GM10266 (cell line): Measurements from ENCODE around the gene CREB5.

Source experiments
- DNase-seq: peaks from one replicate; pipeline ENCODE4 v3.0.0; 2012; ENCODE audit errors: extremely low spot score
- TF ChIP-seq, protein P1 (sequence below): IDR thresholded peaks from 2 replicates; pipeline ENCODE4 v1.5.1; 2012; ENCODE audit warnings: mild to moderate bottlenecking, low read depth; ENCODE audit not compliant: control insufficient read depth, insufficient read depth; ENCODE audit errors: missing control alignments

The CREB5 gene

DNA sequence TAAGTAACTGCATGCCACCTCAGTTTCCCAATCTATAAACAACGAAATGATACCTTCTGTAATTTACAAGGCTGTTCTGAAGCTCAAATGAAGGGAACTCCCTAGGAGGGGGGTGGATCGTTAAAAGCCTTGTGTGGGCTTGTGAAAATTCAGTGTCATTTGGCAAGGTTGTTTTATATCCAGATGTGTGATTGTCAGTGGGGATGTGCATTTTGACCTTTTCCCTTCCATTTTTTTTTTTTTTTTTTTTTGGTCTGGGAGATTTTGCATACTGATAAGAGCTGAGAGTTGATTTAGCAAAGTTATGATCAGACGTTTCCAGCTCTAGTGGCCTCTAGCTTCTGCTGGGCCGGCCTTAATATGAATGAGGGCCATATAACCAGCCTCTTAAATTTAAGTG is 22.8 kb downstream of the CREB5 start:
- TF ChIP-seq, protein P1, sequence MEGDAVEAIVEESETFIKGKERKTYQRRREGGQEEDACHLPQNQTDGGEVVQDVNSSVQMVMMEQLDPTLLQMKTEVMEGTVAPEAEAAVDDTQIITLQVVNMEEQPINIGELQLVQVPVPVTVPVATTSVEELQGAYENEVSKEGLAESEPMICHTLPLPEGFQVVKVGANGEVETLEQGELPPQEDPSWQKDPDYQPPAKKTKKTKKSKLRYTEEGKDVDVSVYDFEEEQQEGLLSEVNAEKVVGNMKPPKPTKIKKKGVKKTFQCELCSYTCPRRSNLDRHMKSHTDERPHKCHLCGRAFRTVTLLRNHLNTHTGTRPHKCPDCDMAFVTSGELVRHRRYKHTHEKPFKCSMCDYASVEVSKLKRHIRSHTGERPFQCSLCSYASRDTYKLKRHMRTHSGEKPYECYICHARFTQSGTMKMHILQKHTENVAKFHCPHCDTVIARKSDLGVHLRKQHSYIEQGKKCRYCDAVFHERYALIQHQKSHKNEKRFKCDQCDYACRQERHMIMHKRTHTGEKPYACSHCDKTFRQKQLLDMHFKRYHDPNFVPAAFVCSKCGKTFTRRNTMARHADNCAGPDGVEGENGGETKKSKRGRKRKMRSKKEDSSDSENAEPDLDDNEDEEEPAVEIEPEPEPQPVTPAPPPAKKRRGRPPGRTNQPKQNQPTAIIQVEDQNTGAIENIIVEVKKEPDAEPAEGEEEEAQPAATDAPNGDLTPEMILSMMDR = no peak

GRCh38 chr7:28435732-28436378 is 23.5 kb downstream of the CREB5 start:
- DNase-seq = no peak
- TF ChIP-seq, protein P1 = no peak

More for the DNA sequence above, 22.8 kb downstream of the CREB5 start:
- DNase-seq = no peak

- DNase-seq = no peak
- TF ChIP-seq, protein P1 = no peak
Observed at GRCh38 chr7:28440055-28440601, 27.8 kb downstream of the CREB5 start.

- no peak for DNase-seq
- TF ChIP-seq, protein P1 = no peak
Observed at GRCh38 chr7:28442540-28443420, 30.5 kb downstream of the CREB5 start.

GRCh38 chr7:28446131-28446530 is 33.8 kb downstream of the CREB5 start:
- no peak for DNase-seq
- TF ChIP-seq, protein P1 = no peak

DNA sequence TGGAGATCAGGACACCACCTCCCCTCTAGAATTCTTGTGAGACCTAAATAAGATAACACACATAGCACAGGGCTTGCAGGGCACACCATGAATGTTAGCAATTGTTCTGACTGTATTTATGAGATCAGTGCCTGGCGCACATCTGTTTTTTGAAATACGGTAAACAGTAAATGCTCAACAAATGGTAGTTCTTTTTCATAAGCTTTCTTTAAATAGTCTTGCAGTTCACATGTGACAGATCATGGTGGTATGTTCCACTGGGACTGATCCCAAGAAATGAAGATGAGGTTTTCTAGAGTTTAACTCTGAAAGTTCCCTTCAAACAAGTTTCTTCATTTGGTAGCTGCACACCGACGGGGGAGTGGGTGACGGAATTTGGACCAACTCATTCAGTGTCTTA is 34.8 kb downstream of the CREB5 start:
- TF ChIP-seq, protein P1 = no peak
- DNase-seq = no peak
